Measurements from ENCODE around the gene BCAS3.

Gene BCAS3

DNA sequence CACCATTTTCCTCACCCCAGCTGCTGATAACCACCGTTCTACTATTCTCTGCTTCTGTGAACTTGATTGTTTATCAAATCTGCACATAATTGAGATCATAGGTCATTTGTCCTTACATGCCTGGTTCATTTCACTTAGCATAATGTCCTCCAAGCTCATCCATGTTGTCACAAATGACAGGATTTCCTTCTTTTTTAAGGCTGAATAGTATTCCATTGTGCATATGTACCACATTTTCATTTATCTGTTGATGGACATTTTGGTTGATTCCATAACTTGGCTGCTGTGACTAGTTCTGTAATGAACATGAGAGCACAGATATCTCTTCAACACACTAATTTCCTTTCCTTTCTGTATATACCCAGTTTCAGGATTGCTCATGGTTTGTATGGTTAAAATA lies 496.7 kb downstream of the BCAS3 start:
- POLR2A ChIA-PET: no interaction called here

DNA sequence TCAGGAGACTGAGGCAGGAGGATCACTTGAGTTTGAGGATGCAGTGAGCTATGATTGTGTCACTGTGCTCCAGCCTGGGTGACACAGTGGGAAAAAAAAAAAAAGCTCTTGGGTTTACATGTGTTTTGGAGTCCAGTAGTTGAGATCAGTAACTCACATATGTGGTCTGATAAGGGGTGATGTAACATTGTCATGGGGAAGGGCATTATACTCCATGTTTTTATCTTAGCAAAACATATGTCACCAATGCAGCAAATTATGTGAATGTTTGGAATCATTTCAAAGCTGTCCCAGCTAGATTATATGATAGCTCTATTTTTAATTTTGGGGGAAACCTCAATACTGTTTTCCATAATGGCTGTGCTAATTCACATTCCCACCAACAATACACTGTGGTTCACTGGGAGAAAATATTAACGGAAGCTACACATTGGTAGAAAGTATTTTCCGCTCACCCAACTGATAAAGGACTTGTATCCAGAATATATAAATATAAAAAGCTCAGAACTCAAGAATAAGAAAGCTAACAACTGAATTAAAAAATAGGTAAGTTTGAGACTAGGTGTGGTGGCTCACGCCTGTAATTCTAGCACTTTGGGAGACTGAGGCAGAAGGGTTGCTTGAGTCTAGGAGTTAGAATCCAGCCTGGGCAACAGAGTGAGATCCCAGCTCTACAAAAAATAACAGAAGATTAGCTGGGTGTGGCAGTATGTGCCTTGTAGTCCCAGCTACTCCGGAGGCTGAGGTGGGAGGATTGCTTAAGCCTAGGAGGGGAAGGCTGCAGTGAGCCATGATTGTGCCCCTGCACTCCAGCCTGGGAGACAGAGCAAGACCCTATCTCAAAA lies 497.9 kb downstream of the BCAS3 start:
- no peak for DNase-seq (ENCODE audit: extremely low spot score)
- POLR2A ChIA-PET: interaction anchor here (1.6 kb wide), 1 partner anchor 576 kb away, joined by 3 read pairs; the partner anchor contains the start of gene PPM1D
- CTCF ChIA-PET: no interaction called here
- TF ChIP-seq CTBP1 (IDR thresholded peaks at IDR 0.05; ENCODE audit: borderline replicate concordance): no peak
- no peak for TF ChIP-seq BHLHE40 (IDR thresholded peaks at IDR 0.05; ENCODE audit: borderline replicate concordance)
- TF ChIP-seq HDGF (IDR thresholded peaks at IDR 0.05; ENCODE audit: borderline replicate concordance): no peak
- TF ChIP-seq, protein P1, sequence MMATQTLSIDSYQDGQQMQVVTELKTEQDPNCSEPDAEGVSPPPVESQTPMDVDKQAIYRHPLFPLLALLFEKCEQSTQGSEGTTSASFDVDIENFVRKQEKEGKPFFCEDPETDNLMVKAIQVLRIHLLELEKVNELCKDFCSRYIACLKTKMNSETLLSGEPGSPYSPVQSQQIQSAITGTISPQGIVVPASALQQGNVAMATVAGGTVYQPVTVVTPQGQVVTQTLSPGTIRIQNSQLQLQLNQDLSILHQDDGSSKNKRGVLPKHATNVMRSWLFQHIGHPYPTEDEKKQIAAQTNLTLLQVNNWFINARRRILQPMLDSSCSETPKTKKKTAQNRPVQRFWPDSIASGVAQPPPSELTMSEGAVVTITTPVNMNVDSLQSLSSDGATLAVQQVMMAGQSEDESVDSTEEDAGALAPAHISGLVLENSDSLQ (IDR thresholded peaks at IDR 0.05): no peak
- no peak for TF ChIP-seq ELF4 (IDR thresholded peaks at IDR 0.05)

More for the DNA sequence above, 496.7 kb downstream of the BCAS3 start:
- TF ChIP-seq, protein P1 (IDR thresholded peaks at IDR 0.05): no peak
- no peak for TF ChIP-seq ZNF384 (IDR thresholded peaks at IDR 0.05)
- no peak for TF ChIP-seq ARNT (IDR thresholded peaks at IDR 0.05)
- TF ChIP-seq L3MBTL2 (conservative IDR thresholded peaks at IDR 0.05): no peak
- TF ChIP-seq HDGF (IDR thresholded peaks at IDR 0.05; ENCODE audit: borderline replicate concordance): no peak
- no peak for TF ChIP-seq FOXA1 (IDR thresholded peaks at IDR 0.05)
- no peak for TF ChIP-seq CTBP1 (IDR thresholded peaks at IDR 0.05; ENCODE audit: borderline replicate concordance)
- no peak for TF ChIP-seq BHLHE40 (IDR thresholded peaks at IDR 0.05; ENCODE audit: borderline replicate concordance)
- TF ChIP-seq ELF4 (IDR thresholded peaks at IDR 0.05): no peak
- no peak for TF ChIP-seq SP1 (IDR thresholded peaks at IDR 0.05)
- no peak for TF ChIP-seq NFRKB (IDR thresholded peaks at IDR 0.05)
- TF ChIP-seq LEF1 (IDR thresholded peaks at IDR 0.05; ENCODE audit: borderline replicate concordance): no peak
- TF ChIP-seq SUZ12 (IDR thresholded peaks at IDR 0.05): no peak
- TF ChIP-seq FOXM1 (IDR thresholded peaks at IDR 0.05; ENCODE audit: borderline replicate concordance): no peak
- CTCF ChIA-PET: no interaction called here
- DNase-seq (ENCODE audit: extremely low spot score): no peak

DNA sequence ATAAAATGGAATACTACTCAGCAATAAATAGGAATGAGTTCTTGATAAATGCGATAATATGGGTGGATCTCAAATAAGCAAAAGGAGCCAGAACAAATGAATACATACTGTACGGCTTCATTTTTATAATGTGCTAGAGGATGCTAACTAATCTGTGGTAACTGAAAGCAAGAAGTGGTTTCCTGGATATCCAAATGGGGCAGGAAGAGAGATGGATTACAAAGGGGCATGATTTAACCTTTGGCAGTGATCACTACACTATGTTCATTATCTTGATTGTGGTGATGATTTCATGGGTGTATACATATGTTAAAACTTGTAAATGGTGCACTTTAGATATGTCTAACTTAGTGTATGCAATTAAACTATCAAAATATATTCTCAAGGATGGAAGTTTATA lies 499.7 kb downstream of the BCAS3 start:
- no peak for DNase-seq (ENCODE audit: extremely low spot score)
- CTCF ChIA-PET: no interaction called here
- POLR2A ChIA-PET: no interaction called here
- no peak for TF ChIP-seq BHLHE40 (IDR thresholded peaks at IDR 0.05; ENCODE audit: borderline replicate concordance)
- TF ChIP-seq TARDBP (IDR thresholded peaks at IDR 0.05): no peak
- TF ChIP-seq ZNF384 (IDR thresholded peaks at IDR 0.05): no peak
- no peak for TF ChIP-seq FOXA1 (IDR thresholded peaks at IDR 0.05)
- no peak for TF ChIP-seq FOXK2 (IDR thresholded peaks at IDR 0.05)
- no peak for TF ChIP-seq ELF4 (IDR thresholded peaks at IDR 0.05)
- no peak for TF ChIP-seq CTBP1 (IDR thresholded peaks at IDR 0.05; ENCODE audit: borderline replicate concordance)
- TF ChIP-seq, protein P1 (IDR thresholded peaks at IDR 0.05): no peak
- TF ChIP-seq SUZ12 (IDR thresholded peaks at IDR 0.05): no peak
- no peak for TF ChIP-seq HDGF (IDR thresholded peaks at IDR 0.05; ENCODE audit: borderline replicate concordance)
- TF ChIP-seq SP1 (IDR thresholded peaks at IDR 0.05): no peak
- no peak for TF ChIP-seq NFRKB (IDR thresholded peaks at IDR 0.05)

DNA sequence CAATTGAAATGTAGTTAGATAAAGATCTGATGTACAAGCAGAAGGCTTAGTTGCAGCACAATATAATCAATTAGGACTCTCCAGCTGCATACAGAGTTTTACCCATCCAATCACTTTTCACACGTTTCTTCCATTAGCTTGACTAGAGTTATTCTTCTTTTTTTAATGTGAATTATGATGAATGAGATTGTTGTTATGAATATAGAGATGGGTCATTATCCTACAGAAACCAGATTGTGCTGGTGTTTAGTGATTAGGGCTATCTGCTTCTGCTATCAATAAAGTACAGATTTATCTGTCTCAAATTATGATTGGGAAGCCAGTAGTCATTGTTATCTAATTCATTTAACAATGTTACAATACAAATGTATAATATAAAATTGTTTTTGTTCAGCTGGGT lies 500.6 kb downstream of the BCAS3 start:
- ChIA-PET CTCF (no interaction called here), POLR2A (no interaction called here)
- no peak for DNase-seq (ENCODE audit: extremely low spot score)
- TF ChIP-seq NFRKB (IDR thresholded peaks at IDR 0.05) (no peak), ZNF384 (IDR thresholded peaks at IDR 0.05) (no peak), ELF4 (IDR thresholded peaks at IDR 0.05) (no peak), CTBP1 (IDR thresholded peaks at IDR 0.05; ENCODE audit: borderline replicate concordance) (no peak), SUZ12 (IDR thresholded peaks at IDR 0.05) (no peak)

DNA sequence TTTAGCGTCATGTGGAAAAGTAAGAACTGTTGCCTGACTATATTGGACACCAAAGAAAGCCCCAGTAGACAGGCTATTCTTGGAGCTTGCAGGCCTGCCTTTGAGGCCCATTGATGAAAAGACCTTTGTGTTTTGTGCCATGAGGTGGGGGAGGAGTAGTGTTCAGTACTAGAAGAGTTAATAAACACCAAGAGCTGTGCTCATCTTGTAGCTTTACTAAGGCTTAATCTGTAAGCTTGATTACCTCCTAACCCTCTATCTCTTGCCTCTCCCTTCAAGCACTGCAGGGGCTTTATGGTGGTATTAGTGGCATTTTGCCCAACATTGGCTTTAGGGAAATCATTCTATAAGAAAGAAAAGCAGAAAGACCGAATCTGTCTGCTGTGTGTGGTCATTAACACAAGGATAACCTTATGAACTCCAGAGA lies 501.7 kb downstream of the BCAS3 start:
- POLR2A ChIA-PET: interaction anchor here (0.5 kb wide), 1 partner anchor 79 kb away, joined by 3 read pairs; no protein-coding TSS in a partner anchor
- CTCF ChIA-PET: no interaction called here
- TF ChIP-seq FOXK2 (IDR thresholded peaks at IDR 0.05): no peak
- no peak for TF ChIP-seq TARDBP (IDR thresholded peaks at IDR 0.05)
- TF ChIP-seq ELF4 (IDR thresholded peaks at IDR 0.05): no peak
- TF ChIP-seq, protein P1 (IDR thresholded peaks at IDR 0.05): no peak
- no peak for TF ChIP-seq ARNT (IDR thresholded peaks at IDR 0.05)
- no peak for TF ChIP-seq ZNF384 (IDR thresholded peaks at IDR 0.05)
- no peak for DNase-seq (ENCODE audit: extremely low spot score)

DNA sequence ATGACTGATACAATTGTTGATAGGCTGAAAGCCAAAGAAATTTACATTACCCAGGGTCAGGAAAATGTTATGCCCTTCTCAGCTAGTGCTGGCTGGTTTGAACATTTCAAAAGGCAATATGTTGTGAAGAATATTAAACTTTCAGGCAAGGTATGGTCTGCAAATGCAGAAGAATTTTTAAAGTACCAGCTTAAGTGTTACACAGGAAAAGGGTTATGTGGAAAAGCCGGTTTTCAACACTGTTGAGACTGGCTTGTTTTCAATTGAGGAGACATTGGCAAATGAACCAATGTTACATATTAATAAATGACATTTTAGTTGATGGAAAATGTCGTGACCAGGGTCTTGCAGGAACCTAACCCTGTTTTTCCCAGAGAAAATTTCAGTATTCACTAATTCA lies 506.1 kb downstream of the BCAS3 start:
- TF ChIP-seq FOXK2 (IDR thresholded peaks at IDR 0.05) (no peak), HDGF (IDR thresholded peaks at IDR 0.05; ENCODE audit: borderline replicate concordance) (no peak), ZNF384 (IDR thresholded peaks at IDR 0.05) (no peak), SP1 (IDR thresholded peaks at IDR 0.05) (no peak), FOXA1 (IDR thresholded peaks at IDR 0.05) (no peak)
- POLR2A ChIA-PET: no interaction called here
- DNase-seq (ENCODE audit: extremely low spot score): no peak
- CTCF ChIA-PET: interaction anchor here (0.6 kb wide), 1 partner anchor 527 kb away, joined by 3 read pairs; no protein-coding TSS in a partner anchor
